GM23338 (cell line): ENCODE data around the gene VDR. TPM values are rescaled to one million over a fixed set of nuclear protein-coding genes. Genes with fewer than 3 reads are reported as not detected.

Source experiments
- ATAC-seq: fragments of 200-7000 bp; cut with Tn5 transposase; 3 replicates; pipeline ENCODE4 v1.9.1; 2020
- DNase-seq: peaks from one replicate; pipeline ENCODE4 v3.0.0-alpha.2; 2015; ENCODE audit warnings: low spot score
- H2AFZ ChIP-seq: fragments of 200-600 bp; sonication (generic); 2 replicates; pipeline ENCODE4 v1.8.0; 2016; ENCODE audit warnings: antibody characterized with exemption, mild to moderate bottlenecking, moderate library complexity
- H3F3A ChIP-seq: fragments of 200-600 bp; sonication (generic); replicated peaks from 2 replicates; pipeline ENCODE4 v1.8.0; 2017; ENCODE audit warnings: antibody characterized with exemption, mixed run types, low read depth
- H3K27ac ChIP-seq: fragments of 200-600 bp; sonication (generic); 2 replicates; pipeline ENCODE4 v1.6.1; 2016; ENCODE audit warnings: low read depth
- H3K27me3 ChIP-seq: fragments of 200-600 bp; sonication (generic); 2 replicates; pipeline ENCODE4 v1.8.0; 2016; ENCODE audit warnings: mild to moderate bottlenecking, mixed run types, moderate library complexity; ENCODE audit not compliant: insufficient read depth
- H3K36me3 ChIP-seq: fragments of 200-600 bp; sonication (generic); 2 replicates; pipeline ENCODE4 v1.8.0; 2016; ENCODE audit warnings: mild to moderate bottlenecking; ENCODE audit not compliant: insufficient read depth
- H3K4me1 ChIP-seq: fragments of 200-600 bp; sonication (generic); 2 replicates; pipeline ENCODE4 v1.8.0; 2016; ENCODE audit warnings: mild to moderate bottlenecking, moderate library complexity; ENCODE audit not compliant: insufficient read depth
- H3K4me2 ChIP-seq: fragments of 200-600 bp; sonication (generic); 2 replicates; pipeline ENCODE4 v1.7.1; 2017; ENCODE audit warnings: mixed run types
- H3K4me3 ChIP-seq: fragments of 200-600 bp; sonication (generic); 2 replicates; pipeline ENCODE4 v1.6.1; 2016; ENCODE audit warnings: mixed run types
- H3K79me2 ChIP-seq: fragments of 200-600 bp; sonication (generic); replicated peaks from 2 replicates; pipeline ENCODE4 v1.8.0; 2017; ENCODE audit warnings: mild to moderate bottlenecking; ENCODE audit not compliant: insufficient read depth
- H3K9me2 ChIP-seq: fragments of 200-600 bp; sonication (generic); 2 replicates; pipeline ENCODE4 v1.8.0; 2017; ENCODE audit not compliant: insufficient read depth
- H4K20me1 ChIP-seq: fragments of 200-600 bp; sonication (generic); replicated peaks from 2 replicates; pipeline ENCODE4 v1.8.0; 2017; ENCODE audit warnings: mild to moderate bottlenecking; ENCODE audit not compliant: insufficient read depth
- H3K27ac Mint-ChIP-seq: 2 replicates; pipeline ENCODE4 v1.8.0; 2020; ENCODE audit warnings: inconsistent platforms, mild to moderate bottlenecking, moderate library complexity, mixed read lengths
- H3K27me3 Mint-ChIP-seq: 3 replicates; pipeline ENCODE4 v1.8.0; 2022; ENCODE audit warnings: low read depth, mild to moderate bottlenecking, moderate library complexity, mixed read lengths, inconsistent platforms; ENCODE audit not compliant: insufficient read depth, poor library complexity
- H3K36me3 Mint-ChIP-seq: 3 replicates; pipeline ENCODE4 v1.8.0; 2021; ENCODE audit warnings: low read depth, mild to moderate bottlenecking, inconsistent platforms, moderate library complexity, mixed read lengths
- H3K4me1 Mint-ChIP-seq: 3 replicates; pipeline ENCODE4 v1.8.0; 2020; ENCODE audit warnings: mild to moderate bottlenecking, inconsistent platforms, mixed read lengths
- H3K4me3 Mint-ChIP-seq: 3 replicates; pipeline ENCODE4 v1.8.0; 2021; ENCODE audit warnings: moderate library complexity, mild to moderate bottlenecking, inconsistent platforms, mixed read lengths
- H3K9me3 Mint-ChIP-seq: 3 replicates; pipeline ENCODE4 v1.8.0; 2020; ENCODE audit warnings: moderate library complexity, mild to moderate bottlenecking, inconsistent platforms, mixed read lengths
- CREB1 ChIP-seq: fragments of 250-450 bp; sonication (Bioruptor Pico); IDR thresholded peaks from 2 replicates; pipeline ENCODE4 v1.5.0; 2020; ENCODE audit warnings: low read depth, mild to moderate bottlenecking, moderate library complexity
- EZH2 ChIP-seq: fragments of 200-600 bp; sonication (generic); IDR thresholded peaks from one replicate; pipeline ENCODE4 v1.8.0; 2017; ENCODE audit warnings: antibody characterized with exemption, mild to moderate bottlenecking, low read depth; ENCODE audit not compliant: unreplicated experiment
- JUNB ChIP-seq: IDR thresholded peaks from one replicate; pipeline ENCODE4 v1.6.1; 2016; ENCODE audit warnings: antibody characterized with exemption; ENCODE audit not compliant: unreplicated experiment
- POLR2AphosphoS5 ChIP-seq: IDR thresholded peaks from 2 replicates; pipeline ENCODE4 v1.6.1; 2016; ENCODE audit warnings: antibody characterized with exemption, low read depth
- STAT1 ChIP-seq: IDR thresholded peaks from one replicate; pipeline ENCODE4 v1.6.1; 2016; ENCODE audit warnings: antibody characterized with exemption; ENCODE audit not compliant: unreplicated experiment
- ZNF114 ChIP-seq: fragments of 250-450 bp; sonication (Bioruptor Pico); IDR thresholded peaks from 2 replicates; pipeline ENCODE4 v1.5.0; 2020; ENCODE audit warnings: mild to moderate bottlenecking, moderate library complexity
- polyA plus RNA-seq: library from polyadenylated mRNA; unstranded; fragments of >200 nt; fragmentation: Nextera tagmentation; extraction: Ambion mirVana; gene quantifications from 2 replicates; pipeline ENCODE4 v1.2.1, GENCODE V29; 2016
- total RNA-seq: library from RNA; depleted of rRNA; stranded (reverse); fragments of >200 nt; shearing (Covaris generic); gene quantifications from 2 replicates; pipeline ENCODE4 v1.2.3, GENCODE V29; 2014
- TF ChIP-seq, protein P1 (sequence below): IDR thresholded peaks from 2 replicates; pipeline ENCODE4 v1.6.1; 2016; ENCODE audit warnings: antibody characterized with exemption
- TF ChIP-seq, protein P2 (sequence below), 2 experiments: fragments of 200-600 bp in 1 of 2; sonication (generic) in 1 of 2; conservative IDR thresholded peaks; 2 replicates each; pipeline versions ENCODE4 v1.5.1 to v1.6.1; 2016 to 2017; ENCODE audit warnings: antibody characterized with exemption in 2 of 2, low read depth in 2 of 2, mild to moderate bottlenecking in 2 of 2, moderate library complexity in 1 of 2
- TF ChIP-seq, protein P3 (sequence below): fragments of 250-450 bp; sonication (Bioruptor Pico); IDR thresholded peaks from 2 replicates; pipeline ENCODE4 v1.5.0; 2020; ENCODE audit warnings: mild to moderate bottlenecking, moderate library complexity

Gene VDR
- total and polyA plus RNA-seq, 2 experiments from 2014 or later: 0.37 to 1.4 TPM

DNA sequence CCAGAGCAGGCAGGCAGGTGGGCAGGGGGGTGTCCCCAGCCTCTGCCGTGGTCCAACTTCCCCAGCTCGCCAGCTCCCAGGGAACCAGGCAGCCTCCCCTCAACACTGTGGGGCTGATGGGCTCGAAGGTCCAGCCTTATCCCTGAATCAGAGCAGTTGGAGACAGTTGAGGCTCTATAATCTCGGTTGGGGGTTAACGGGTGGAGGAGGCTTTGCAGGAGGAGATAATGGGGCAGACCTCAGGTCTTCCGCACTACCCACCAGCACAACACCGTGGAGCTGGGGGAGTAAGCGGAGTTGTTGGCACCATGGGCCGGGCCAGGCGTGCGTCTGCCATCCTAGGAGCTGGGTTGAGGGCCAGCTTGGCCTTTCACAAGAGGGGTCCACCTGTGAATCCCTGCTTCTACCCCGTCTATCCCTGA is 71.2 kb downstream of the VDR start:
- Histone ChIP-seq H2AFZ (no peak overlapping the region), H3K9me2 (no peaks in the 10 kb centered on the region), H4K20me1 (no peaks in the 10 kb centered on the region), H3K27me3 (no peaks in the 10 kb centered on the region), H3K4me1 (peaks cover 18% of the 10 kb centered on the region), H3K79me2 (no peaks in the 10 kb centered on the region), H3K4me2 (no peak overlapping the region), H3F3A (no peaks in the 10 kb centered on the region), H3K4me3 (no peak overlapping the region), H3K36me3 (no peaks in the 10 kb centered on the region), H3K27ac (no peak overlapping the region)
- H3K27me3 Mint-ChIP-seq: peaks cover 13% of the 10 kb centered on the region
- TF ChIP-seq, protein P1, sequence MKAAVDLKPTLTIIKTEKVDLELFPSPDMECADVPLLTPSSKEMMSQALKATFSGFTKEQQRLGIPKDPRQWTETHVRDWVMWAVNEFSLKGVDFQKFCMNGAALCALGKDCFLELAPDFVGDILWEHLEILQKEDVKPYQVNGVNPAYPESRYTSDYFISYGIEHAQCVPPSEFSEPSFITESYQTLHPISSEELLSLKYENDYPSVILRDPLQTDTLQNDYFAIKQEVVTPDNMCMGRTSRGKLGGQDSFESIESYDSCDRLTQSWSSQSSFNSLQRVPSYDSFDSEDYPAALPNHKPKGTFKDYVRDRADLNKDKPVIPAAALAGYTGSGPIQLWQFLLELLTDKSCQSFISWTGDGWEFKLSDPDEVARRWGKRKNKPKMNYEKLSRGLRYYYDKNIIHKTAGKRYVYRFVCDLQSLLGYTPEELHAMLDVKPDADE: no peak
- no peaks in the 10 kb centered on the region; the same call in 2 of the 3 replicates for H3K9me3 Mint-ChIP-seq
- H3K36me3 Mint-ChIP-seq: no peaks in the 10 kb centered on the region
- DNase-seq (no peak), ATAC-seq (no peak)
- H3K4me1 Mint-ChIP-seq: peaks cover 47% of the 10 kb centered on the region
- no peak overlapping the region; the same call in 2 of the 3 replicates for H3K4me3 Mint-ChIP-seq
- H3K27ac Mint-ChIP-seq: no peak overlapping the region; the same call in 1 of the 2 replicates

DNA sequence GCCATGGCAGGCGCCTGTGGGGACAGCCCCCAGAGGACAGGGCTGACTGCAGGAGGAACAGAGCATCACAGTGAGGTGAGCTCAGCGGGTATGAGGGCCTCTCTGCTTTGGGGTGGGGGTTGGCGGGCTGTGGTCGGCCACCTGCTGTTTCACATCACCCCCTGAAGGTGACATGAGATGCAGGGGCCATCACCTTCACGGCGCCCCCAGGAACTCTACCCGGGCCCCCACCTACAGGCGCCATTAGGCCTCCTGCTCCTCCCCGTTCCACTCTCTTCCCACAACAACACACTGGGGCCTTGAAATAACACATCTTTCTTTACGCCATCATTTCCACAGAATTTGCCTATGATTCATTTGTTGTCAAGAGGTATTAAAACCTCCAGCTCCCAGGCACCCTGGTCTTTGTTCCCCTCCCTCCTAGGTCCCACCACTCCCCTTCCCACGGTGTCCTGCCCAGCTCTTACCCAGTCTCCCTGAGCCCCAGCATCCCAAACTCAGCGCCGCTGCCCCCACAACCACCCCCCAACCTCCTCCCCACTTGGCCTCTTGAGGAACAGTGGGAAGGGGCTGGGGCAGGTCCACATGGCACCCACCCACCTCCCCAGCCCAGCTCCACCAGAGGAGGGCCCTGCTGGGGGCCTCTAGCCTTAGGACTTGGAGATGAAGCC is 72.4 kb downstream of the VDR start:
- no peaks in the 10 kb centered on the region; the same call in 2 of the 3 replicates for H3K9me3 Mint-ChIP-seq
- H3F3A ChIP-seq: no peaks in the 10 kb centered on the region
- TF ChIP-seq, protein P1: no peak
- TF ChIP-seq, protein P2, sequence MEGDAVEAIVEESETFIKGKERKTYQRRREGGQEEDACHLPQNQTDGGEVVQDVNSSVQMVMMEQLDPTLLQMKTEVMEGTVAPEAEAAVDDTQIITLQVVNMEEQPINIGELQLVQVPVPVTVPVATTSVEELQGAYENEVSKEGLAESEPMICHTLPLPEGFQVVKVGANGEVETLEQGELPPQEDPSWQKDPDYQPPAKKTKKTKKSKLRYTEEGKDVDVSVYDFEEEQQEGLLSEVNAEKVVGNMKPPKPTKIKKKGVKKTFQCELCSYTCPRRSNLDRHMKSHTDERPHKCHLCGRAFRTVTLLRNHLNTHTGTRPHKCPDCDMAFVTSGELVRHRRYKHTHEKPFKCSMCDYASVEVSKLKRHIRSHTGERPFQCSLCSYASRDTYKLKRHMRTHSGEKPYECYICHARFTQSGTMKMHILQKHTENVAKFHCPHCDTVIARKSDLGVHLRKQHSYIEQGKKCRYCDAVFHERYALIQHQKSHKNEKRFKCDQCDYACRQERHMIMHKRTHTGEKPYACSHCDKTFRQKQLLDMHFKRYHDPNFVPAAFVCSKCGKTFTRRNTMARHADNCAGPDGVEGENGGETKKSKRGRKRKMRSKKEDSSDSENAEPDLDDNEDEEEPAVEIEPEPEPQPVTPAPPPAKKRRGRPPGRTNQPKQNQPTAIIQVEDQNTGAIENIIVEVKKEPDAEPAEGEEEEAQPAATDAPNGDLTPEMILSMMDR (conservative IDR thresholded peaks at IDR 0.05; ENCODE audit: low read depth in 2 of 2): no peak
- TF ChIP-seq JUNB: no peak
- TF ChIP-seq CREB1 (CRISPR knock-in tag): no peak
- no peak for TF ChIP-seq STAT1
- TF ChIP-seq, protein P3, sequence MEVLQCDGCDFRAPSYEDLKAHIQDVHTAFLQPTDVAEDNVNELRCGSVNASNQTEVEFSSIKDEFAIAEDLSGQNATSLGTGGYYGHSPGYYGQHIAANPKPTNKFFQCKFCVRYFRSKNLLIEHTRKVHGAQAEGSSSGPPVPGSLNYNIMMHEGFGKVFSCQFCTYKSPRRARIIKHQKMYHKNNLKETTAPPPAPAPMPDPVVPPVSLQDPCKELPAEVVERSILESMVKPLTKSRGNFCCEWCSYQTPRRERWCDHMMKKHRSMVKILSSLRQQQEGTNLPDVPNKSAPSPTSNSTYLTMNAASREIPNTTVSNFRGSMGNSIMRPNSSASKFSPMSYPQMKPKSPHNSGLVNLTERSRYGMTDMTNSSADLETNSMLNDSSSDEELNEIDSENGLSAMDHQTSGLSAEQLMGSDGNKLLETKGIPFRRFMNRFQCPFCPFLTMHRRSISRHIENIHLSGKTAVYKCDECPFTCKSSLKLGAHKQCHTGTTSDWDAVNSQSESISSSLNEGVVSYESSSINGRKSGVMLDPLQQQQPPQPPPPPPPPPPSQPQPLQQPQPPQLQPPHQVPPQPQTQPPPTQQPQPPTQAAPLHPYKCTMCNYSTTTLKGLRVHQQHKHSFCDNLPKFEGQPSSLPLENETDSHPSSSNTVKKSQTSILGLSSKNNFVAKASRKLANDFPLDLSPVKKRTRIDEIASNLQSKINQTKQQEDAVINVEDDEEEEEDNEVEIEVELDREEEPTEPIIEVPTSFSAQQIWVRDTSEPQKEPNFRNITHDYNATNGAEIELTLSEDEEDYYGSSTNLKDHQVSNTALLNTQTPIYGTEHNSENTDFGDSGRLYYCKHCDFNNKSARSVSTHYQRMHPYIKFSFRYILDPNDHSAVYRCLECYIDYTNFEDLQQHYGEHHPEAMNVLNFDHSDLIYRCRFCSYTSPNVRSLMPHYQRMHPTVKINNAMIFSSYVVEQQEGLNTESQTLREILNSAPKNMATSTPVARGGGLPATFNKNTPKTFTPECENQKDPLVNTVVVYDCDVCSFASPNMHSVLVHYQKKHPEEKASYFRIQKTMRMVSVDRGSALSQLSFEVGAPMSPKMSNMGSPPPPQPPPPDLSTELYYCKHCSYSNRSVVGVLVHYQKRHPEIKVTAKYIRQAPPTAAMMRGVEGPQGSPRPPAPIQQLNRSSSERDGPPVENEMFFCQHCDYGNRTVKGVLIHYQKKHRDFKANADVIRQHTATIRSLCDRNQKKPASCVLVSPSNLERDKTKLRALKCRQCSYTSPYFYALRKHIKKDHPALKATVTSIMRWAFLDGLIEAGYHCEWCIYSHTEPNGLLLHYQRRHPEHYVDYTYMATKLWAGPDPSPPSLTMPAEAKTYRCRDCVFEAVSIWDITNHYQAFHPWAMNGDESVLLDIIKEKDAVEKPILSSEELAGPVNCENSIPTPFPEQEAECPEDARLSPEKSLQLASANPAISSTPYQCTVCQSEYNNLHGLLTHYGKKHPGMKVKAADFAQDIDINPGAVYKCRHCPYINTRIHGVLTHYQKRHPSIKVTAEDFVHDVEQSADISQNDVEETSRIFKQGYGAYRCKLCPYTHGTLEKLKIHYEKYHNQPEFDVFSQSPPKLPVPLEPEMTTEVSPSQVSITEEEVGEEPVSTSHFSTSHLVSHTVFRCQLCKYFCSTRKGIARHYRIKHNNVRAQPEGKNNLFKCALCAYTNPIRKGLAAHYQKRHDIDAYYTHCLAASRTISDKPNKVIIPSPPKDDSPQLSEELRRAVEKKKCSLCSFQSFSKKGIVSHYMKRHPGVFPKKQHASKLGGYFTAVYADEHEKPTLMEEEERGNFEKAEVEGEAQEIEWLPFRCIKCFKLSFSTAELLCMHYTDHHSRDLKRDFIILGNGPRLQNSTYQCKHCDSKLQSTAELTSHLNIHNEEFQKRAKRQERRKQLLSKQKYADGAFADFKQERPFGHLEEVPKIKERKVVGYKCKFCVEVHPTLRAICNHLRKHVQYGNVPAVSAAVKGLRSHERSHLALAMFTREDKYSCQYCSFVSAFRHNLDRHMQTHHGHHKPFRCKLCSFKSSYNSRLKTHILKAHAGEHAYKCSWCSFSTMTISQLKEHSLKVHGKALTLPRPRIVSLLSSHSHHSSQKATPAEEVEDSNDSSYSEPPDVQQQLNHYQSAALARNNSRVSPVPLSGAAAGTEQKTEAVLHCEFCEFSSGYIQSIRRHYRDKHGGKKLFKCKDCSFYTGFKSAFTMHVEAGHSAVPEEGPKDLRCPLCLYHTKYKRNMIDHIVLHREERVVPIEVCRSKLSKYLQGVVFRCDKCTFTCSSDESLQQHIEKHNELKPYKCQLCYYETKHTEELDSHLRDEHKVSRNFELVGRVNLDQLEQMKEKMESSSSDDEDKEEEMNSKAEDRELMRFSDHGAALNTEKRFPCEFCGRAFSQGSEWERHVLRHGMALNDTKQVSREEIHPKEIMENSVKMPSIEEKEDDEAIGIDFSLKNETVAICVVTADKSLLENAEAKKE (CRISPR knock-in tag): no peak
- no peak for TF ChIP-seq POLR2AphosphoS5
- no peak for TF ChIP-seq ZNF114
- no peak for TF ChIP-seq EZH2

More for the DNA sequence above, 72.4 kb downstream of the VDR start:
- no peak overlapping the region for H3K4me3 ChIP-seq
- Mint-ChIP-seq H3K36me3 (no peaks in the 10 kb centered on the region), H3K27me3 (peaks cover 10% of the 10 kb centered on the region), H3K4me3 (no peak overlapping the region), H3K27ac (no peak overlapping the region), H3K4me1 (peaks cover 45% of the 10 kb centered on the region)
- no peak for DNase-seq
- H3K27ac ChIP-seq: no peak overlapping the region
- peaks cover 26% of the 10 kb centered on the region for H3K4me1 ChIP-seq
- no peaks in the 10 kb centered on the region for H3K36me3 ChIP-seq
- H3K9me2 ChIP-seq: no peaks in the 10 kb centered on the region
- no peaks in the 10 kb centered on the region for H3K79me2 ChIP-seq
- ATAC-seq: no peak
- no peak overlapping the region for H3K4me2 ChIP-seq
- H2AFZ ChIP-seq: no peak overlapping the region
- H3K27me3 ChIP-seq: no peaks in the 10 kb centered on the region
- no peaks in the 10 kb centered on the region for H4K20me1 ChIP-seq
